22Rv1 (cell line): Measurements from ENCODE around the gene GIGYF1.

ENCODE experiments used
- H3K27ac ChIP-seq: fragments of 450-650 bp; 2 replicates; pipeline ENCODE4 v1.5.1; 2017
- CTCF ChIP-seq: fragments of 450-650 bp; IDR thresholded peaks from 2 replicates; pipeline ENCODE4 v1.5.1; 2017; ENCODE audit warnings: mild to moderate bottlenecking
- ZFX ChIP-seq: fragments of 450-650 bp; IDR thresholded peaks from 2 replicates; pipeline ENCODE4 v1.6.1; 2017; ENCODE audit warnings: antibody characterized with exemption, borderline replicate concordance

GIGYF1 gene

GRCh38 chr7:100686201-100686821 lies 7.7 kb downstream of the GIGYF1 start:
- TF ChIP-seq CTCF (no peak), ZFX (no peak)
- no peak overlapping the region for H3K27ac ChIP-seq

GRCh38 chr7:100685631-100686145 lies 8.4 kb downstream of the GIGYF1 start:
- TF ChIP-seq CTCF (no peak), ZFX (no peak)
- no peak overlapping the region for H3K27ac ChIP-seq

GRCh38 chr7:100685049-100685605 lies 8.9 kb downstream of the GIGYF1 start:
- no peak overlapping the region for H3K27ac ChIP-seq
- TF ChIP-seq CTCF, result no peak
- no peak for TF ChIP-seq ZFX

GRCh38 chr7:100684534-100685042 lies 9.5 kb downstream of the GIGYF1 start:
- TF ChIP-seq CTCF, result no peak
- TF ChIP-seq ZFX, result no peak
- H3K27ac ChIP-seq, result no peak overlapping the region

- H3K27ac ChIP-seq, result no peak overlapping the region
- TF ChIP-seq CTCF (no peak), ZFX (no peak)
These were observed 10.2 kb downstream of the GIGYF1 start for GRCh38 chr7:100683659-100684533.

GRCh38 chr7:100682991-100683658 lies 10.9 kb downstream of the GIGYF1 start:
- no peak overlapping the region for H3K27ac ChIP-seq
- TF ChIP-seq ZFX (no peak), CTCF (no peak)
